Measurements from ENCODE around the gene SLC43A2. TPM values are rescaled to one million over a fixed set of nuclear protein-coding genes. Genes with fewer than 3 reads are reported as not detected.

Gene SLC43A2
- total RNA-seq, 1 experiment from 2014 or later: 3.3 TPM

- peak overlapping the region; percentile 64 for H3K4me3 Mint-ChIP-seq (ENCODE audit: low read depth, unreplicated experiment)
- H3K9me3 Mint-ChIP-seq (ENCODE audit: low read depth, unreplicated experiment): no peaks in the 10 kb centered on the region
- CTCF ChIA-PET: no interaction called here
- DNase-seq: no peak
- intact Hi-C loops (cut with micrococcal nuclease; ENCODE audit: unreplicated experiment): no loop called here
- H3K27me3 Mint-ChIP-seq (ENCODE audit: unreplicated experiment): no peaks in the 10 kb centered on the region
- H3K36me3 Mint-ChIP-seq (ENCODE audit: insufficient read depth, unreplicated experiment): peaks cover 6% of the 10 kb centered on the region
- H3K4me1 Mint-ChIP-seq (ENCODE audit: low read depth, unreplicated experiment): no peaks in the 10 kb centered on the region
- no peak for TF ChIP-seq CTCF (IDR thresholded peaks at IDR 0.05; ENCODE audit: unreplicated experiment)
- H3K27ac Mint-ChIP-seq (ENCODE audit: unreplicated experiment): no peak overlapping the region
- BruUV-seq (replicated peaks): no TSS peak
Observed at GRCh38 chr17:1644493-1645206, 16.0 kb upstream of the SLC43A2 start.

- no TSS peak for BruUV-seq (replicated peaks)
- Mint-ChIP-seq H3K9me3 (ENCODE audit: low read depth, unreplicated experiment) (no peaks in the 10 kb centered on the region), H3K27me3 (ENCODE audit: unreplicated experiment) (no peaks in the 10 kb centered on the region), H3K4me1 (ENCODE audit: low read depth, unreplicated experiment) (no peaks in the 10 kb centered on the region), H3K4me3 (ENCODE audit: low read depth, unreplicated experiment) (peak overlapping the region; percentile 64), H3K27ac (ENCODE audit: unreplicated experiment) (no peak overlapping the region), H3K36me3 (ENCODE audit: insufficient read depth, unreplicated experiment) (peaks cover 6% of the 10 kb centered on the region)
- TF ChIP-seq CTCF (IDR thresholded peaks at IDR 0.05; ENCODE audit: unreplicated experiment): no peak
- intact Hi-C loops (cut with micrococcal nuclease; ENCODE audit: unreplicated experiment): no loop called here
- no peak for DNase-seq
- CTCF ChIA-PET: no interaction called here
Observed at GRCh38 chr17:1643999-1644492, 15.4 kb upstream of the SLC43A2 start.

GRCh38 chr17:1643293-1643998 lies 14.8 kb upstream of the SLC43A2 start:
- Mint-ChIP-seq H3K27me3 (ENCODE audit: unreplicated experiment) (no peaks in the 10 kb centered on the region), H3K36me3 (ENCODE audit: insufficient read depth, unreplicated experiment) (peaks cover 6% of the 10 kb centered on the region), H3K9me3 (ENCODE audit: low read depth, unreplicated experiment) (no peaks in the 10 kb centered on the region), H3K4me3 (ENCODE audit: low read depth, unreplicated experiment) (peak overlapping the region; percentile 64), H3K27ac (ENCODE audit: unreplicated experiment) (no peak overlapping the region), H3K4me1 (ENCODE audit: low read depth, unreplicated experiment) (no peaks in the 10 kb centered on the region)
- TF ChIP-seq CTCF (IDR thresholded peaks at IDR 0.05; ENCODE audit: unreplicated experiment): no peak
- CTCF ChIA-PET: no interaction called here
- peak; percentile 69 for DNase-seq
- intact Hi-C loops (cut with micrococcal nuclease; ENCODE audit: unreplicated experiment): no loop called here
- BruUV-seq (replicated peaks): no TSS peak

- CTCF ChIA-PET: no interaction called here
- no peak overlapping the region for H3K27ac Mint-ChIP-seq (ENCODE audit: unreplicated experiment)
- BruUV-seq (replicated peaks): no TSS peak
- intact Hi-C loops (cut with micrococcal nuclease; ENCODE audit: unreplicated experiment): no loop called here
- H3K4me1 Mint-ChIP-seq (ENCODE audit: low read depth, unreplicated experiment): no peaks in the 10 kb centered on the region
- TF ChIP-seq CTCF (IDR thresholded peaks at IDR 0.05; ENCODE audit: unreplicated experiment): no peak
- no peak for DNase-seq
- H3K4me3 Mint-ChIP-seq (ENCODE audit: low read depth, unreplicated experiment): no peak overlapping the region
- H3K36me3 Mint-ChIP-seq (ENCODE audit: insufficient read depth, unreplicated experiment): peaks cover 6% of the 10 kb centered on the region
- no peaks in the 10 kb centered on the region for H3K27me3 Mint-ChIP-seq (ENCODE audit: unreplicated experiment)
- no peaks in the 10 kb centered on the region for H3K9me3 Mint-ChIP-seq (ENCODE audit: low read depth, unreplicated experiment)
Observed at GRCh38 chr17:1641065-1641403, 12.4 kb upstream of the SLC43A2 start.

Measured in Calu3 (cell line).